Left cardiac atrium (tissue), 4 donors: ENCODE measurements around the gene LRIG1. TPM values are rescaled to one million over a fixed set of nuclear protein-coding genes. Genes with fewer than 3 reads are reported as not detected.

Experiments used
- ATAC-seq, 2 donors: fragments of 200-7000 bp; cut with Tn5 transposase; one replicate each; pipeline ENCODE4 v1.9.1; 2020; ENCODE audit warnings: mild to moderate bottlenecking in 2 of 2, moderate library complexity in 2 of 2
- DNase-seq: peaks from one replicate; pipeline ENCODE4 v3.0.0-alpha.2; 2020
- intact Hi-C, 2 donors: fragments of 100-400 bp; cut with DNase I; formaldehyde crosslinking; loops; one replicate each; pipeline versions ENCODE4 v1.14.1 to v1.15.1; 2022 to 2023
- total RNA-seq, 2 donors: library from RNA; stranded (reverse); fragmentation: NEBNext Ultra II Directional; extraction: Animal tissue kit (Norgen Biotek cat#: 25700); gene quantifications; one replicate each; pipeline ENCODE4 v1.2.1, GENCODE V29; 2021
- donor health status: DM: no; HTN: yes; CAD: no.
- donor health status: DM: no; HTN: yes; CAD: no; lungs with severe emphysema.
- donor health status: DM: yes; HTN: yes; CAD: no.
- donor health status: Dilated cardiomyopathy.

The LRIG1 gene
- total RNA-seq, 2 donors from 2014 or later = 88.8 to 115 TPM

DNA sequence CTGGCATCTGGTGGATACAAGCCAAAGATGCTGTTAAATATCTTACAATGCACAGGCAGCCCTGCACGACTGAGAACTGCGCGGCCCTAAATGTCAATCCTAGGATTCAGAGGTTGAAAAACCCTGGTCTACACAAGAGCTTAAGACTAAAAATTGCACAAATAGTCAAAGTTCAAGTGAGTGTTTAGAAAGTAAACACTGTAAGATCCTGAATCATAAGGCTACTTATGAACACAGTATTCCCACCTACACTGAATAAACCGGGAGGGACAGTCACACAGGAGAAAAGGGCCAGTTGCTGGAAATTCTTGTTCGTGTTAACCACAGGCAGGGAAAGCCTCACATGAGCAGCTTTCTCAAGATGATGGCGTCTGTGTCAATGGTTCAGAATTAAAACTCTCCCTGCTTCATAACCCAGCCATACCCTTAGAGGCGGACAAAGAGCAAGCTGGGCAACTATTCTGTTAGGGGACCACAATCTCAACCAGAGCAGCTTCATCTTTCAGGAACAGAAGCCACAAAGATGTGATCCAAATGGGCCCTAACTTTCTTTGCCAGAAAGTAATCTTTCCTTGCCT is 37.7 kb downstream of the LRIG1 start:
- ATAC-seq = no peak
- intact Hi-C loops = no loop called here
- no peak for DNase-seq

DNA sequence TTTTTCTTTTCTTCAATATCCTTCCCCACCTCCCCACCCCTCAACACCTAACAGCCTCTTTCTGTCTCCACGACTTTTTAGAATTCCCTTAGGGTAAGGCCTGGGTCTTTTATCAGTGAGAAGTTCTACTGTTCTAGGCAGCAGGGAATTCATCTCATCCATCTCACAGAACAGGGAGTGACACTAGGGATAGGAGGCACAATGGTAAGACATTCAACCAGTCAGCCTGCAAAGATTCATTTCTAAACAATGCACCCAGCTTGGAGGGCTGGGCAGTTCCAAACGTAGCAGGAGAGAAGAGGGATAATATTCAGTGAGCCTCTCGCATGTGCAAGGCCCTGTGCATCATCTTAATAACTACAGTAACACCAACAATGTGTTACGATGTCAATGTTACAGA is 43.6 kb downstream of the LRIG1 start:
- no peak for ATAC-seq
- no peak for DNase-seq
- intact Hi-C loops = no loop called here

DNA sequence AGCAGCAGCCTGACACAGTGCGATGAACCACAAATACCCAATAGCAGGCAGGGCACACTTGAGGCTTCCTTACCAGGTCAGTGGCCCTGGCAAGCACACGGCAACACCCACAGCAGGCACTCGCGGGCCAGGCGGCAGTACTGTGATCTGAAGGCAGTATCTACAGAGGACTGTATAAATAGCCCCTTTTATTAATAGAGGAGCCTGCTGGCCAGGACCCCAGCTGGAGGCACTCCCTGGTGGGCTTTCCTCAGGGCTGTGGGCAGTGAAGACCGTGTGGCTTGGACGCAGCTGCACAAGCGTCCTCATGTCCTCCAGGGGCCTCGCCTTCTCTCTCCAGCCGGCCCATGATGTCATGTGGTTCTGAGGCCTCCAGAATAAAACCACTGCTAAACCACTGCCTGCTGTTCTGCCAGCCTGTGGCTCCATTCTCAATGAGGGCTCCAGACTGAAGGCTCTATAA is 44.1 kb downstream of the LRIG1 start:
- intact Hi-C loops = no loop called here
- ATAC-seq = peak; percentile 58 to 79
- peak; percentile 33 for DNase-seq

DNA sequence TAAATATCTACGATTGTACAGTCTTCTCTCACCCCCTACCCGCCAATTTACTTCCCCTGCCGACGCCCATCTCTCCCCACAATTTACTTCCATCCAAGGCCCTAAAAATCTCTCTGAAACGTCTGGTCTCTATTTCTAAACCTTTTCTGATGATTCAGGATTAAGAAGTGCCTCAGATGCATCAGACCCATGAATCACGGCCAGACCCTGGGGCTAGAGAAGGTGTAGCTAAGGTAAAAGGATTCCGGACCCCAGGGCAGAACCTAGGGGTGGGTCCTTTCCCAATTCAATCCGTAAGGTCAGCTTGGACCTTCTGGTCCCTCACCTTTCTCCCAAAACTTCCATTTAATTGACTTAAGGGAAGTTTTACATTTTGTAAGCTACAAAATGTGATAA is 46.4 kb downstream of the LRIG1 start:
- intact Hi-C loops = no loop called here
- no peak for ATAC-seq
- DNase-seq = no peak

DNA sequence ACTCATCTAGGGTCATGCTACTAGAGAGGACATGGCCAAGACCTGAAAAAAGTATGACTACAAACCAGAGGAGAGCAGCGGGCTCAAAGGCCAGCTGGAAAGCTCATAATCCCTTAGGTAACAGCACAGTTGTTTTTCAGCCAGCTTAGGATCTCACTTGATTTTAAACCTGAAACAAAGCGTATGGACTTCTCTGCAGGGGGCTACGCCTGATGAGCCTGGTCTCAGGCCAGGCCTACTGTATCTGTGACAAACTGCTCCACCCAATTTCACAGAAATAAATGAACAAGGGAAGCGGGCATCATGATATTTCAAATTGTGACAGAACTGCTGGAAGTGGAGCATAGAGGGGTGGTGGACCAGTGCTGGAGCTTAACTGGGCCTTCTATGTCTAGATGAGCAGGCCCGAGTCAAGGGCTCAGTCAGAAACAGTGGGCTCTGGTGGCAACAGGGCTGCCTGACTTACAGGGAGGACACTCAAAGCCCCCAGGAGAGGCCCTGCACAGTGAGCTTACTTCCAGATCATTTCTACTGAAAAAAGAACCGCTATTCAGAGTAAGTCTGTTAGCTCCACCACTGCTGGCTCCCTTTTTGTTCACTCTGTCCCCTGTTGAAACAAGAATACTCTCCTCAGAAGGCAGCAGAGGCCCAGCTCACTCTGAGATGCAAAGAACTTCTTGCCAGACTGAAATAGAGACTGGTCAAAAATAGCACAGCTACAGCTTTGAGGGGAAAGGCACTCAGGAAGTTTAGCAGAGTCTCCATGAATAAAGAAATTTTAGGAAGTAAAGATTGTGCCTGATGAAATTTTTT is 47.0 kb downstream of the LRIG1 start:
- intact Hi-C loops = no loop called here
- ATAC-seq (peak in 1 of 2 donors; percentile 2), DNase-seq (no peak)

DNA sequence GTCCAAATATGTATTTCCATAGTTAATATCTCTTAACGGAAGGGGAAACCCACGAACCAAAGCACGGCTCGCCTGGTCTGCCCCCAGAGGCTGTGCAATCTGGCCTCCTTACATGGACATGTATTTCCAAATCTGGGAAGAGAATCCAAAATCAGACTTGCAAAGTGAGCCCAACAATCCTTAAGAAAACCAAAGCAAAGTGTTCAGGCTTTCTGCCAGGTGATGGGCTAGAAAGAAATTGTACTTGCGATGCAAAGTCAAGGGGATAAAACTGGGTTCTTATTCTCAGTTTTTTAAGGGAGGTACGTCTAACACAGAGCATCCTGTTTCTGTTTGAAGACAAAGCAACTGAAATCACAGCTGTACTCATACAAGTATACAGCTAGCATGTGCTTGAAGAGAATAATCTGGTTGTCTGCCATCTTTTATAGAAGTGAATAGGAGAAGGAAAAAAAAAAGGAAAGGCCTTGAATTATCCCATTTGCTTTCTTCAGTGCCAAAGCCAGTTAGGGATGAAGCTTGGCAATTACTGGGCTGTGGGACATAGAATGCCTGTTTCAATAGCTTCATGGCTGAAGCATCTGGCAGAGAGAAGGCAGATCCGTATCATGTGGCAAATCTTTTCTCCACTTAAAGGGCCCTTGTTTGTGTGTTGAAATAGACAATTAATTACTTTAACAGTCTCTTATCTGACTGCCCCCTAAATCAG is 48.4 kb downstream of the LRIG1 start:
- ATAC-seq (peak in 1 of 2 donors; percentile 44), DNase-seq (no peak)
- intact Hi-C loops = no loop called here

DNA sequence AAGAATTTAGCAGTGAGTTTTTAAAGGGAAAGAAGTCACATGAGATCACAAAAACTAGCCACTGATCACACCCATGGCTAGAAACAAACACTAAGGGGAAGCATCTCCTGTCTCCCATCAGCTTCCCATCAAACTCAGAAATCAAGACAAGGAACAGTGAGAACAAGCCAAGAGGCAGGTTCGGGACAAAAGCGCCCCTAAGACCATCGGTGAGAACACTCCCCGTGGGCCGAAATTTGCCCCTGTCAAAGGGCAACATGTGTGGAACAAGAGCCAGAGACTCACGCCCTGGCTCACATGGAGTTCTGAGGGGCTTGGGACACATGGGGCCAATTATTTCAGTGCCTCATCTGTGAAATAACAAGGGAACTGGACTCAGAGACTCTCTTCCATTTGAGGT is 49.1 kb downstream of the LRIG1 start:
- DNase-seq = no peak
- intact Hi-C loops = no loop called here
- no peak for ATAC-seq

DNA sequence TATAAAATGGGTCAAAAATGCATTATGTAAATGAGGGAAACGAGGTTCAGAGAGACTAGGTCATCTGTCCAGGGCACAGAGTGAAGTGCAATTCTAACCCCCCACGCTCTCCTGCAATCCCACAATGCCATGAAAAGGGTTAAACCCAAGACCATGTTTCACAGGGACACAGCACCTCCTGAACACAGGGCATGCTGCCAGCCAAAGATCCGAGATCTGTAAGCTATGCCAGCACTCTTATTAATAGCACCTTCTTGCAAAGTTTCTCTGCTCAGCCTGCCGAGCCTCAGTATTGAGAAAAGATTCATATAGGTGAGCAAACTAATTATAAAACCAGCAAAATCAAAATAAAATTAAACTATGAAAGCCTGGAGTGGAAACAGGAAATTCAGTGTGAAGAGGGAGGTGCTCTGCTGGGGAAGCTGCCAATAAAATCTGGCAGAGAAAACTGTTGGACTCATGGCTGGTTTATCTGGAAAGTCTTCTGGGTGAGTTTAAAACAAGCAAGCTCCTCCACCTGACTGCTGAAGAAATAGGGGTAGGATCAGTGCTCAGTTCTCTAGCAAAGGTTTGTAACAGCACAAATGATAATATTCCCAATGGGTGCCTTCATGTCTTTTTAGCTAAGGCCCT is 50.3 kb downstream of the LRIG1 start:
- DNase-seq (peak; percentile 69), ATAC-seq (peak; percentile 71 to 77)

DNA sequence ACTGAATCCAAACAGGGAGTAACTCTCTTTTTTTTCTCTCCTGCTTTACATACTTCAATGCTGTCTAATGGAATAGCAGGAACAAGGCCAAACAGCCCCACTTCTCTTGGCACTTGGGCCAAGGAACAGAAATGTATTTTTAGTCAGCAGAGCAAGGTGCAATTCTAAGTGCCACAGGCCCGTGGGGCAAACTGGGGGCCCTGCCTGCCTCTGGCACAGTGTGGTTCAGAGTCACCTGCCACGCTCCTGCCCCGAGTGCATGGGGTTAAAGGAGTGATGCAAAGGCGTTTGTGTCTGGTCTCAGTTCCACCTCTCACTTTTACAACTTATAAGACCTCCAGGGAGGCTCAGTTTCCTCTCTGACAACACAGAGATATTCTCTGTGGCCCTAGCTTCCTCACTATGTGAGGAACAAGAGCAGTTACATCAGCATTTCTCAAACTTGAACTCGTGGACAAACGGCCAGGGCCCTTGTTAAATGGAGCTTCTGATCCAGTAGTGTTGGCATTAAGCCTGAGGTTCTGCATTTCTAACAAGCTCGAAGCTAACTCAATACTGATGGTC is 51.3 kb downstream of the LRIG1 start:
- peak; percentile 48 for DNase-seq
- intact Hi-C loops = loop anchor here in 1 of 2 donors (5.0 kb wide), 1 partner anchor 37 kb away; no protein-coding TSS in a partner anchor
- ATAC-seq = peak; percentile 21 to 55

More for the DNA sequence above, 50.3 kb downstream of the LRIG1 start:
- intact Hi-C loops = no loop called here

DNA sequence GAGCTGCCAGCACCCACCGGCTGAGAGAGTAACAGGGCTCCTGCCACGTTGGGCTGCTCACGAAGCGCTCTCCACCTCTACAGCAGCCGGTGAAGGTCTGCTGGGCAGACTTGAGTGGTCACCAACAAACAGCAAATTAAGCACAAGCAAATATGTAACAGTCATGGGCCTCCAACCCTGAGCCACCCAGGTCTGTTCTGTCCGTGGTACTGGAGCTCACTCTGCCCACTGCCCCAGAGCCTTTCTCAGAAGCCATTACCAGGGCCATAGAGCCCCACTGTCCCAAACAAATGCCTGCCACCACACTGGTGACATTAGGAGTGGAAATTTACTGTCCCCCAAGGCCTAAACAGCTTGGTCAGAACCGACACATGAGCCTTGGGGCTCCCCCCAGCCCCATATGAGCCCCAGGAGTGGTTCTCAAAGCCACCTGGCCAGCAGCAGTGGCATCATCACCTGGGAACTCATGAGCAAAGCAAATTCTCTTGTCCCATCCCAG is 56.6 kb downstream of the LRIG1 start:
- intact Hi-C loops = no loop called here
- no peak for DNase-seq
- ATAC-seq = no peak

DNA sequence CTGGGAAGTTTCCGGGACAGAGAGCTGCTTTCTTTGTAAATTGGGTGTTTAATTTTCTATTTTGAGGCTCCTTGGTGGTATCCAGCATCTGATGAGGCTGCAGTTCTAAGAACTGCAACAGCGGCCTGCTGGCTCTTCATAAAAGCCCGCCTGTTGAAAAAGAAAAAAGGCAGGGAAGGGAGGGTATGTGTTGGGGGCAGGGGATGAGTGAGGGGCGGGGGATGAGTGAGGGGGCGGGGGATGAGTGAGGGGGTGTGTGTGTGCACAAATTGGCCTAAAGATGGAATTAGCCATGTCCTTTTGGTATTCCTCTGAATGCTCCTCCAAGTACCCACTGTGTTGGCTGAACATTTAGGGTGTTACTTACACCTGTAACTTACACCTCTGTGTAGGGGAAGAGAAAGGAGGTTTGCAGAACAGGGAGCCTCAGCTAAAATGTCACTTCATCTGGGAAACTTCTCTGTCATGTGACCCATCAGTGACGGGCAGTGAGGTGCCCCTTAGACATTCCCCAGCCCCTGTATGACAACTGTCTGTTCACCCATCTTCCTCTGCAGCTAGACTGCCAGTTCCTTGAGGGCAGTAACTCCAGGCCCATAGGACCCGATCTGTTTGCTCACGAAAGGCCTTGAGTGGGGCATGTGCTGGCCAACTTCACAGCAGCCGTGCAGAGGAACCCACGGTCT is 57.6 kb downstream of the LRIG1 start:
- intact Hi-C loops = no loop called here
- DNase-seq (no peak), ATAC-seq (no peak)

DNA sequence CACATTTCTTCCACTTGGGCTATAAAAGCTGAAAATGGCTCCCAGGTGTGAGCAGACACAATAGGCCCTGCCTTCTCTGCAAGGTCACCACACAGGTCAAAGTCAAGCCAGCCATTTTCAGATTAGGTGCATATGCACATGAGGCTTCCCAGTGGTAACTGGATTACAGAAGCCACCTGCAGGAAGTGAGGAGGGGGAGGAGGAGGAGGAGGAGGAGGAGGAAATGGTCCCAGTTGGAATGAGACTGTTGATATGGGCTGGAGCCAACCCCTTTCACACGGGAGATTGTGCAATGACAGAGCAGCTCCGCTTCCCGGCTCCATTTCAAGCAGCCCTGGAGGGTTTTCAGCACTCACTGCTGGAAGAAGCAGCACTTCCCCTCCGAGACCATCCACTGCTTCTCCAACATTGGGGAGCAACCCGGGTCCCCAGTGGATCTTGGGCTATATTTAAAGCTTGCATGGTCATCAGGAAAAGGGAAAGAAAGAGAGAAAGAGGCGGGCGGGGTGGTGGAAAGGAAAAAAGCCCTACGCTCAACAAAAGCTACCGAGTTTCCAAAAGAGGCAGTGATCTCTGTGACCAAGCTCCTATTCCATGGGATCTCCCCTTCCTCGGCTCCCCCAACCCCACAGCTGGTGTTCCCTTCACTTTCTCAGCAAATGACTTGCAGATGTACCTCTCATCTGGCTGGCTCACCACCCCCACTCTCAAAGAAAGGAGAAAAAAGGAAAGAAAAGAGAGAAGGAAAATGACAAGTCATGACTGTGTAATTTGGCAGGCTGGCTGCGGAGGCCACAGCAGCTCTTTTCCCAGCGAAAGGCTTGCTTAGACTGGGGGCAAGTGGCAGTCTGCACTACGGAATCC is 58.3 kb downstream of the LRIG1 start:
- ATAC-seq = peak; percentile 86 to 87
- DNase-seq = peak; percentile 72
- intact Hi-C loops = no loop called here

DNA sequence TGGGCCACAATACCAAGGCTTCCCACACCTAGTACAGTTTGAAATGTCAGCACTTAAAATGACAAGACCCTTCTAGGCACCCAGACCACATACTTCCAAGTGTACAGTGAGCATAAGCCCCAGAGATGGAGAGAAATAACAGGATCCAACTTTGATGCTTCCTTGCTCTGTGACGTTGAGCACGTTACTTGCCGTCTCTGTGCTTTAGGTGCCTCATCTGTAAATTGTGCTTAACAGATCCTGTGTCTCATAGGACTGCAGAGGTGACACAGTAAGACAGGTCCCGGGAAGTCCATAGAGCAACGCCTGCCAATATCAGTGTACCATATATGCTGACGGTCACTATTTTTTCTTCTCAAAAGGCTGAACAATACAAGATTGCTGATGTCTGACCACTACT is 59.1 kb downstream of the LRIG1 start:
- DNase-seq (no peak), ATAC-seq (no peak)
- intact Hi-C loops = no loop called here

DNA sequence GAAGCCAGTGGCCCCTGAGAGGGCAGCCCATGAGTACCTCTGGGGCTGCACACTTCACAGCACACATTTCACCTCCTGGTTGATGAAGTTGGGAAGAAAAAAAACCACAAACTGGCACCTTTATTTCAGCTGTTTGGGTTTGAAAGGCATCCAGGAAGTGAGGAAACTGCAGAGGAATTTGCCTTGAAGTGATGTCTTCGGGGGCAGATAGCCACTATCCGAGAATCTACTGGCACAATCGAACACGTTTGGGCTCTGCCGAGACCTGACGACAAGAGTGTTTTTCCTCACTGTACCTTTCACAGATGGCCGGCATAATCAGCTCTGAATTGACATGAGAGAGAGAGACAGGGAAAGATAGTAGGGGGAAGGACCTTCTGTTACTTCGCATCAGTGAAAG is 59.7 kb downstream of the LRIG1 start:
- no peak for DNase-seq
- intact Hi-C loops = no loop called here

DNA sequence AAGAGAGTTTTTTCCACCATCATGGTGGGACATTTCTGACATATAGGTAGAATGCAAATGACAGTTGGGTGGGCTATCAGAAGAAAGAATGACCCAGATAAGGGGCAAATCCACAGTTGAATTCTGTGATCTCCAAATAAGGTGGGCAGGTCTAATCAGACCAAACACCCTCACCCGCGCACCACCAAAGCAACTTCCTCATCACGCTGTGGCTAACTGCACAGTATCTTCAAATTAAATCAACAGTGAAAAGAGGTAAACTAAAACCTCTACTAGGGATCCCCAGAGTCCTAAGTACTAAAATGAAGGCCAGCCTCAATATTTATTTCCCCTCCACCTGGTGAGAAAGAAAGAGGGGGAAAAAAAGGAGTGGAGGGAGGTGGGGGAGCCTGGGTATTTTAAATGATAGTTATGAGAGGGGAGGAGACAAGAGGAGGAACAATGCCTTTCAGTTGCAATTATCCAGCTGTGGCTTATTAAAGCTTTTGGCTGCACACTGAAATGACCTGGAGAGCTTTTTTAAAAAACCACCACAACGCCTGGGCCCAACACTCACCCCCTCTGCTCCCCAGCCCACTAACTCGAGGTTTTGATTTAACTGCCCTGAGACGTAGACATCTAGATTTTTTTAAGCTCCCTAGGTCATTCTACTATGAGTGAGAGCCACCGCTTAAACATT is 61.0 kb downstream of the LRIG1 start:
- ATAC-seq = no peak
- intact Hi-C loops = no loop called here

More for the DNA sequence above, 59.7 kb downstream of the LRIG1 start:
- ATAC-seq = no peak

DNA sequence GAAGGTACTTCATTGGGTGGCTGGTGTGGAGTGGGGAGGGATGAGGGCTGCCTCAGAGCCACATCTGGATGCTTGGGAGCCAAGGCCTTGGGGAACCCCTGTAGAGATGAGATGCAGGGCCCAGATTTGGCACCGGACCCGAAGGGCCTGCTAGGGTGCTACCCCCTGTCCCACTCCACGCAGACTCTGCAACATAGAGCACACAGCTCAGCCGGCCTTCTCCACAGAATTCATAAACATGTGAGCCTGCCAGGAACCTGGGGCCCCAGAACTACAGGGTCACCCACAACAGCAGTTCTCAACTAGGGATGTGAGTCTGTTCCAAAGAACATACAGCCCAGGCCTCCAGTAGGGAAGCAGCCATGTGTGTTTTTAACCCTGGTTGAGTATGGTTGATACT is 62.8 kb downstream of the LRIG1 start:
- intact Hi-C loops = no loop called here
- no peak for ATAC-seq
- DNase-seq = no peak

More for the DNA sequence above, 61.0 kb downstream of the LRIG1 start:
- no peak for DNase-seq

DNA sequence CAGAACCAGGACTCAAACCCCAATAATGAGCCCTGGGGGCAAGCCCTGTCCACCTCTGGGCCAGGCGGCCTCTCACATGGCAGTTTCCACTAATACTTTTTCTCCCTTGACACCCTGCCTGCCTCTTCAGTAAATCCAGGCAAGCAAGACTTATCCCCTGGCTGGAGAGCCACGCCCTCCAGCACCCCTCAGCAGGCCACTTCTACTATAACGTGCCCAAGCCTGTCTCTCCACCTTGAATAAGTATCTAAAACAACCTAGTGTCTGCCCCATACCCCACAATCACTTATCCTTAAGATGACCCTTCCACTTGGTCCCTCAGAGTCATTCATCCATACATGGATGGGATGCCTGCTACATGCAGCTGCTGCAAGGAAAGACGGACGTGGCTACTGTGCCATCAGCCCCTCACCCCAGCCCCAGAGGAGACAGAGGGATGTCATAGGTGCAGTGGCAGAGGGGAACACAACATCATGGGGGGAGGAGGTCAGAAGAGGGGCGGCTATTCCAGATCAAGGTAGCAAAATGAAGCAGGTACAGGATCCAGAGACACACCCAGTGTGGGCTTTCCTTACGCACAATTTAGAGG is 63.4 kb downstream of the LRIG1 start:
- no peak for ATAC-seq
- no peak for DNase-seq
- intact Hi-C loops = no loop called here
